ENCODE data around the gene TIAM1. TPM values are rescaled to one million over a fixed set of nuclear protein-coding genes. Genes with fewer than 3 reads are reported as not detected.
A peak's percentile ranks its signal among the peaks of the same experiment; 100 is the strongest.

The TIAM1 gene
- total and polyA plus RNA-seq, 8 donors, result 1.1 to 19.8 (median 3.3) TPM

GRCh38 chr21:31358158-31358557 lies 14.1 kb upstream of the TIAM1 start:
- H3K9me3 ChIP-seq, result peaks cover 0 to 10% (median 0%) of the 10 kb centered on the region in 4 donors
- H3K4me3 ChIP-seq, result no peak overlapping the region
- no peak for DNase-seq
- no peak overlapping the region for H3K27ac ChIP-seq
- no peaks in the 10 kb centered on the region for H3K36me3 ChIP-seq
- peaks cover 0 to 5% (median 0%) of the 10 kb centered on the region in 4 donors for H3K4me1 ChIP-seq
- WGBS, 5 donors, result 94 to 96% (median 96%) methylated on average over 8 of the region's 8 CpGs
- intact Hi-C loops (cut with DNase I; ENCODE audit: low total_unique reads), result loop anchor here (10.0 kb wide), 1 partner anchor 227 kb away; no protein-coding TSS in a partner anchor
- H3K27me3 ChIP-seq, result no peaks in the 10 kb centered on the region
- TF ChIP-seq POLR2A (IDR thresholded peaks at IDR 0.05), result no peak
- no peak for TF ChIP-seq POLR2AphosphoS5 (IDR thresholded peaks at IDR 0.05)
- no peak for TF ChIP-seq CTCF (IDR thresholded peaks at IDR 0.05)
- no peak for TF ChIP-seq EP300 (IDR thresholded peaks at IDR 0.05)

- peaks cover 0 to 5% (median 0%) of the 10 kb centered on the region in 4 donors for H3K4me1 ChIP-seq
- WGBS, 5 donors, result 87 to 98% (median 94%) methylated on average over 4 of the region's 4 CpGs
- no peaks in the 10 kb centered on the region for H3K27me3 ChIP-seq
- no peak overlapping the region for H3K27ac ChIP-seq
- peaks cover 0 to 10% (median 0%) of the 10 kb centered on the region in 4 donors for H3K9me3 ChIP-seq
- intact Hi-C loops (cut with DNase I; ENCODE audit: low total_unique reads), result loop anchor here (10.0 kb wide), 1 partner anchor 228 kb away; no protein-coding TSS in a partner anchor
- no peaks in the 10 kb centered on the region for H3K36me3 ChIP-seq
- TF ChIP-seq POLR2AphosphoS5 (IDR thresholded peaks at IDR 0.05) (no peak), EP300 (IDR thresholded peaks at IDR 0.05) (no peak)
- H3K4me3 ChIP-seq, result no peak overlapping the region
- no peak for DNase-seq
Observed at GRCh38 chr21:31356440-31356839, 12.4 kb upstream of the TIAM1 start.

GRCh38 chr21:31354604-31355443 lies 10.8 kb upstream of the TIAM1 start:
- Histone ChIP-seq H3K4me1 (peaks cover 0 to 5% (median 0%) of the 10 kb centered on the region in 4 donors), H3K36me3 (no peaks in the 10 kb centered on the region), H3K9me3 (peaks cover 0 to 8% (median 0%) of the 10 kb centered on the region in 4 donors), H3K4me3 (no peak overlapping the region), H3K27ac (peak overlapping the region in 2 of 5 donors; percentile 13 to 39), H3K27me3 (no peaks in the 10 kb centered on the region)
- peak; percentile 49 to 55 for DNase-seq
- WGBS, 5 donors, result 39 to 53% (median 43%) methylated on average over 10 of the region's 10 CpGs
- TF ChIP-seq CTCF (IDR thresholded peaks at IDR 0.05), result no peak
- no peak for TF ChIP-seq POLR2AphosphoS5 (IDR thresholded peaks at IDR 0.05)
- TF ChIP-seq EP300 (IDR thresholded peaks at IDR 0.05), result no peak
- TF ChIP-seq POLR2A (IDR thresholded peaks at IDR 0.05), result no peak
- intact Hi-C loops (cut with DNase I; ENCODE audit: low total_unique reads), result loop anchor here (10.0 kb wide), 1 partner anchor 230 kb away; no protein-coding TSS in a partner anchor

GRCh38 chr21:31354122-31354521 lies 10.1 kb upstream of the TIAM1 start:
- 69 to 80% (median 71%) methylated on average over 4 of the region's 4 CpGs for WGBS, 5 donors
- Histone ChIP-seq H3K36me3 (no peaks in the 10 kb centered on the region), H3K4me1 (peaks cover 0 to 5% (median 0%) of the 10 kb centered on the region in 4 donors), H3K27me3 (no peaks in the 10 kb centered on the region), H3K27ac (peak overlapping the region in 3 of 5 donors; percentile 9 to 39 (median 13)), H3K4me3 (no peak overlapping the region), H3K9me3 (peaks cover 0 to under 1% (median 0%) of the 10 kb centered on the region in 4 donors)
- DNase-seq, result no peak
- TF ChIP-seq CTCF (IDR thresholded peaks at IDR 0.05), result no peak
- TF ChIP-seq POLR2AphosphoS5 (IDR thresholded peaks at IDR 0.05), result no peak
- TF ChIP-seq EP300 (IDR thresholded peaks at IDR 0.05), result no peak
- TF ChIP-seq POLR2A (IDR thresholded peaks at IDR 0.05), result no peak
- intact Hi-C loops (cut with DNase I; ENCODE audit: low total_unique reads), result loop anchor here (10.0 kb wide), 1 partner anchor 231 kb away; no protein-coding TSS in a partner anchor

All from stomach (tissue), 9 donors.